IPS-NIHi11 (cell line): ENCODE measurements around the gene SCAF4.
A peak's percentile ranks its signal among the peaks of the same experiment; 100 is the strongest.
"Not testable (repeated sequence)": the region's sequence is repeated elsewhere in the genome, so short reads cannot be mapped to it uniquely, and the experiment has no call there.

Experiments used
- DNase-seq: peaks from one replicate; pipeline ENCODE4 v3.0.0; 2012; ENCODE audit warnings: mixed read lengths, low spot score

The SCAF4 gene

GRCh38 chr21:31673321-31673912, 58.5 kb downstream of the SCAF4 start:
- DNase-seq: no peak

- no peak for DNase-seq
These were observed 60.0 kb downstream of the SCAF4 start for GRCh38 chr21:31671931-31672330.

GRCh38 chr21:31671146-31671716, 60.7 kb downstream of the SCAF4 start:
- no peak for DNase-seq

GRCh38 chr21:31670070-31670469, 61.8 kb downstream of the SCAF4 start:
- no peak for DNase-seq

- no peak for DNase-seq
These were observed 63.0 kb downstream of the SCAF4 start for GRCh38 chr21:31668651-31669491.

- no peak for DNase-seq
These were observed 64.3 kb downstream of the SCAF4 start for GRCh38 chr21:31667639-31668038.

GRCh38 chr21:31667132-31667531, 64.8 kb downstream of the SCAF4 start:
- no peak for DNase-seq

- no peak for DNase-seq
These were observed 65.4 kb downstream of the SCAF4 start for GRCh38 chr21:31666445-31667010.

GRCh38 chr21:31665869-31666268, 66.0 kb downstream of the SCAF4 start:
- not testable (repeated sequence) for DNase-seq

- DNase-seq: no peak
These were observed 66.5 kb downstream of the SCAF4 start for GRCh38 chr21:31665397-31665796.

GRCh38 chr21:31663584-31664249, 68.2 kb downstream of the SCAF4 start:
- no peak for DNase-seq

GRCh38 chr21:31660591-31660990, 71.3 kb downstream of the SCAF4 start:
- no peak for DNase-seq

GRCh38 chr21:31660259-31660565, 71.7 kb downstream of the SCAF4 start:
- DNase-seq: no peak

- DNase-seq: peak; percentile 97
These were observed 72.2 kb downstream of the SCAF4 start, which contains the start of gene SOD1 for GRCh38 chr21:31659536-31660258. TSS of gene SOD1 (plus strand) at chr21:31659693. CDS start at chr21:31659770, 77 bp downstream.

GRCh38 chr21:31659286-31659535, 72.7 kb downstream of the SCAF4 start:
- DNase-seq: no peak

- no peak for DNase-seq
These were observed 73.9 kb downstream of the SCAF4 start for GRCh38 chr21:31658053-31658452.

GRCh38 chr21:31656199-31657095, 75.5 kb downstream of the SCAF4 start:
- DNase-seq: no peak

- not testable (repeated sequence) for DNase-seq
These were observed 76.9 kb downstream of the SCAF4 start for GRCh38 chr21:31654821-31655580.

GRCh38 chr21:31654340-31654739, 77.6 kb downstream of the SCAF4 start:
- no peak for DNase-seq

GRCh38 chr21:31651491-31651890, 80.4 kb downstream of the SCAF4 start:
- not testable (repeated sequence) for DNase-seq
